Esophagus muscularis mucosa (tissue), 4 donors: Measurements from ENCODE around the gene UTP3. TPM values are rescaled to one million over a fixed set of nuclear protein-coding genes. Genes with fewer than 3 reads are reported as not detected.

Source experiments
- DNase-seq: peaks from one replicate; pipeline ENCODE4 v3.0.0-alpha.2; 2017; ENCODE audit errors: extremely low spot score
- H3K27ac ChIP-seq, 4 donors: fragments of 200-600 bp; sonication (generic); replicated peaks in 1 of 4; 1 replicate in 3 of 4; 2 replicates in 1 of 4; pipeline ENCODE4 v1.5.1; 2016 to 2019; ENCODE audit warnings: mild to moderate bottlenecking in 1 of 4
- H3K27me3 ChIP-seq, 4 donors: fragments of 200-600 bp; sonication (generic); one replicate each; pipeline versions ENCODE4 v1.5.1 to v1.6.0; 2016 to 2019
- H3K36me3 ChIP-seq, 4 donors: fragments of 200-600 bp; sonication (generic); one replicate each; pipeline ENCODE4 v1.5.1; 2016 to 2019
- H3K4me1 ChIP-seq, 4 donors: fragments of 200-600 bp; sonication (generic); one replicate each; pipeline ENCODE4 v1.5.1; 2016 to 2019
- H3K4me3 ChIP-seq, 4 donors: fragments of 200-600 bp; sonication (generic); 1 replicate in 2 of 4; 2 replicates in 2 of 4; pipeline ENCODE4 v1.5.1; 2016 to 2019; ENCODE audit warnings: mild to moderate bottlenecking in 4 of 4, moderate library complexity in 1 of 4
- H3K9me3 ChIP-seq, 4 donors: fragments of 200-600 bp; sonication (generic); 1 replicate in 3 of 4; 2 replicates in 1 of 4; pipeline ENCODE4 v1.5.1; 2016 to 2019
- EP300 ChIP-seq: sonication (generic); formaldehyde crosslinking; IDR thresholded peaks from one replicate; pipeline ENCODE4 v1.6.1; 2017; ENCODE audit warnings: antibody characterized with exemption
- POLR2A ChIP-seq: fragments of 450-650 bp; IDR thresholded peaks from one replicate; pipeline ENCODE4 v1.6.1; 2017; ENCODE audit warnings: antibody characterized with exemption, moderate library complexity, mild to moderate bottlenecking, low read depth
- POLR2AphosphoS5 ChIP-seq, 2 donors: sonication (generic); formaldehyde crosslinking; IDR thresholded peaks; one replicate each; pipeline ENCODE4 v1.6.1; 2017; ENCODE audit warnings: antibody characterized with exemption in 2 of 2
- WGBS: methylation state at CpG from one replicate; pipeline ENCODE4 v1.1.5; 2018; 5-methylcytosine and 5-hydroxymethylcytosine counted together
- intact Hi-C: fragments of 100-400 bp; cut with DNase I; formaldehyde crosslinking; loops from one replicate; pipeline ENCODE4 v1.15.1; 2023
- total RNA-seq, 4 donors: library from RNA; depleted of rRNA; stranded (reverse); fragments of >200 nt; gene quantifications; one replicate each; pipeline versions ENCODE4 v1.1.0 to v1.2.1, GENCODE V29; 2016
- TF ChIP-seq, protein P1 (sequence below), 3 experiments: fragments of 200-600 bp in 2 of 3; fragments of 450-650 bp in 1 of 3; sonication (generic) in 2 of 3; IDR thresholded peaks; one replicate each; pipeline ENCODE4 v1.5.1; 2017 to 2019; ENCODE audit warnings: antibody characterized with exemption in 3 of 3, mild to moderate bottlenecking in 2 of 3, moderate library complexity in 1 of 3

Gene UTP3
- total RNA-seq, 4 donors from 2014 or later: 19.9 to 31.3 (median 21.8) TPM

DNA sequence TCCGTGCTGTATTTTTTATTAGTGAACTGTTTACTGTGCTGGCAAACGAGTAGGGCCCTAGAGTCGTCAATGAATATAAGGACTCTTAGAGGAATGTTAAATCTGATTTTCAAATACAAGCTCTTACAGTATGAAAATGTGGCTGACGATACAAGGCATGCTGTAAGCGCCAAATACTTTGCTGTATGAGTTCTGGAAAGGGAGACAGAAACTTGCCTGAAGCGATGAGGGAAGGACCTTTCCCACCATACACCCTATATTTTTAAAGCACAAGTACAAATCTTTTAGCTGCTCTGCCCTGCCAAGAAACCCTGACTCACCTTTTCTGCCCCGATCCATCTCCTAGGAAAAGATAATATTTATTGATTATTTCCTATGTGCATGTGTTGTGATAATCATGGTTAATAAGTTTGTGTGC is 17.7 kb downstream of the UTP3 start:
- H3K9me3 ChIP-seq: no peaks in the 10 kb centered on the region
- intact Hi-C loops: loop anchor here (2.0 to 10.0 kb wide), 4 partner anchors 17 to 289 kb away; partner anchors contain the start of genes DCK, GRSF1, MOB1B and UTP3
- H3K27me3 ChIP-seq: no peaks in the 10 kb centered on the region
- peaks cover 19 to 31% (median 28%) of the 10 kb centered on the region in 4 donors for H3K4me1 ChIP-seq
- peak overlapping the region; percentile 93 to 98 (median 95) for H3K27ac ChIP-seq
- peak overlapping the region; percentile 92 to 94 (median 94) for H3K4me3 ChIP-seq
- no peak for TF ChIP-seq POLR2AphosphoS5 (IDR thresholded peaks at IDR 0.05)
- TF ChIP-seq, protein P1, sequence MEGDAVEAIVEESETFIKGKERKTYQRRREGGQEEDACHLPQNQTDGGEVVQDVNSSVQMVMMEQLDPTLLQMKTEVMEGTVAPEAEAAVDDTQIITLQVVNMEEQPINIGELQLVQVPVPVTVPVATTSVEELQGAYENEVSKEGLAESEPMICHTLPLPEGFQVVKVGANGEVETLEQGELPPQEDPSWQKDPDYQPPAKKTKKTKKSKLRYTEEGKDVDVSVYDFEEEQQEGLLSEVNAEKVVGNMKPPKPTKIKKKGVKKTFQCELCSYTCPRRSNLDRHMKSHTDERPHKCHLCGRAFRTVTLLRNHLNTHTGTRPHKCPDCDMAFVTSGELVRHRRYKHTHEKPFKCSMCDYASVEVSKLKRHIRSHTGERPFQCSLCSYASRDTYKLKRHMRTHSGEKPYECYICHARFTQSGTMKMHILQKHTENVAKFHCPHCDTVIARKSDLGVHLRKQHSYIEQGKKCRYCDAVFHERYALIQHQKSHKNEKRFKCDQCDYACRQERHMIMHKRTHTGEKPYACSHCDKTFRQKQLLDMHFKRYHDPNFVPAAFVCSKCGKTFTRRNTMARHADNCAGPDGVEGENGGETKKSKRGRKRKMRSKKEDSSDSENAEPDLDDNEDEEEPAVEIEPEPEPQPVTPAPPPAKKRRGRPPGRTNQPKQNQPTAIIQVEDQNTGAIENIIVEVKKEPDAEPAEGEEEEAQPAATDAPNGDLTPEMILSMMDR (IDR thresholded peaks at IDR 0.05): no peak
- TF ChIP-seq POLR2A: no peak
- no peak for TF ChIP-seq EP300
- DNase-seq: no peak
- WGBS: 10% methylated on average over 7 of the region's 7 CpGs
- no peaks in the 10 kb centered on the region for H3K36me3 ChIP-seq

DNA sequence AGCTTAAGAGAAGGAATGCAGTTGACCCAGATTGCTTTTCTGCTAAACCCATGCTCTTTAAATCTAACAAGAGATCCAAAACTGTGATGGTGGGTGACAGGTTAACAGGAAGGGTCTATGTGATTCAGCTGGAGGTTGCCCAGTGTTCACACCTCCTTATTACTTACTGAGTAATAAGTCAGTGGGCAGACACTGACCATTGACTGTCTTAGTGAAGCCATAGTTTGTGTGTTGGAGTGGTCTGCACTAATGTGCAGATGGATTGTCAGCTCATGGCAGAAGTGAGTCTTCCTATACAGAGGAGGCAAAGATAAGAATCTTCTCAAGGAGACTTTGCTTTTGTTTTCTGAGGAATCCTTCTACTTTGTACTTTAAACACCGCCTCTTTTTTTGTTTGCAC is 18.2 kb downstream of the UTP3 start:
- peak overlapping the region; percentile 93 to 98 (median 95) for H3K27ac ChIP-seq

DNA sequence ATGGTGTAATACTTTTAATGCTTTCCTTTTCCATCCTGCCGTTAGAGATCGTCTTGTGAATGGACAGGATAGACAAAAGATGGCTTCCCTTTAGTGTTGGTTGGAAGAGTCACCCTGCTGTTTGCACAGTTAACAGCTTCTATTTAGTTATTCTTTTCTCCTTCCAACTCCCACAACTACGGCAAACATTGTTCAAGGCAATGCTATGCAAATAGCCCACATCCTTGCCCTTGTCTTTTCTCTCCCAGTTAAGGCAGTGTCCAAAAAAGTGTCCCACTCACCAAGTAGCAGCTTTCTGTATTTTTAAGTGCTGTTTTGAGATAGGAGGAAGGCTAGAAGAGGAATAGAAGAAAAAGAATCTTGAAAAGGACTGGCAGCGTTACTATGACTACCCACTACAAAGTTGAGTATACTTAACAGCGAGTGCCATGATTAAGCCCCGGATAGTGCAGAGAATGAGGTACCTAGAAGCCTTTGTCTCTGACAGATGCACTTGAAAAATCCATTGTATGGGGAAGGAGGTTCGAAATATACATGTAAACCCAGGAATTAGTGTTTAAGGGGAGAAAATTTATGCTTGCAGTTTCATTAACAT is 21.4 kb downstream of the UTP3 start:
- DNase-seq: no peak
- intact Hi-C loops: loop anchor here (5.0 to 10.0 kb wide), 3 partner anchors 128 to 285 kb away; partner anchors contain the start of genes DCK, GRSF1 and MOB1B
- WGBS: 93% methylated on average over 7 of the region's 7 CpGs
- Histone ChIP-seq H3K27ac (no peak overlapping the region), H3K4me3 (no peak overlapping the region), H3K27me3 (no peaks in the 10 kb centered on the region), H3K36me3 (no peaks in the 10 kb centered on the region), H3K4me1 (peaks cover 23 to 38% (median 27%) of the 10 kb centered on the region in 4 donors), H3K9me3 (no peaks in the 10 kb centered on the region)
- TF ChIP-seq EP300 (no peak), POLR2A (no peak), POLR2AphosphoS5 (IDR thresholded peaks at IDR 0.05) (no peak)
- TF ChIP-seq, protein P1 (IDR thresholded peaks at IDR 0.05): no peak

More for the DNA sequence above, 18.2 kb downstream of the UTP3 start:
- H3K4me1 ChIP-seq: peaks cover 19 to 34% (median 29%) of the 10 kb centered on the region in 4 donors
- H3K36me3 ChIP-seq: no peaks in the 10 kb centered on the region
- WGBS: 81% methylated on average over 1 of the region's 1 CpG
- H3K27me3 ChIP-seq: no peaks in the 10 kb centered on the region
- intact Hi-C loops: loop anchor here (2.0 to 10.0 kb wide), 4 partner anchors 18 to 288 kb away; partner anchors contain the start of genes DCK, GRSF1, MOB1B and UTP3
- TF ChIP-seq POLR2AphosphoS5 (IDR thresholded peaks at IDR 0.05): no peak
- TF ChIP-seq POLR2A: no peak
- H3K9me3 ChIP-seq: no peaks in the 10 kb centered on the region
- peak overlapping the region; percentile 92 to 94 (median 94) for H3K4me3 ChIP-seq
- no peak for DNase-seq

DNA sequence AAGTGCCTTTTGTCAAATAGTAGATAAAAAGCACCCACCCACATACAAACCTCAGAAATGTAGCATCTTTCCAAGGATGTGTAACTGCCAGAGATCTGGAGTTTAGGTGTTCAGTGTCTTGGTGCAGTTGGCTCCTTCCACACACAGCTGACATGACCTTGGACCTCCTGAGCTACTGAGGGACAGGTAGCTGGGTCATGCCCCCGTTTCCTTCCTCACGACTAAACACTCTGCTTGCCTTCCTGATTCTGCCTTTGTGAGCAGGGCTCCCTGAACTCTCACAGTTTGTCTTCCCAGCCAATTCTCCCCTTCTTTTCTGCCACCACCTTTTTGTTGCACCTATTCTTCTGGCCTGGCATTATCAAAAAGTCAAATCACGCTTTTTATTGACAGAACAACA is 23.3 kb downstream of the UTP3 start:
- DNase-seq: no peak
- H3K4me3 ChIP-seq: no peak overlapping the region
- intact Hi-C loops: no loop called here
- TF ChIP-seq POLR2A: no peak
- no peak for TF ChIP-seq POLR2AphosphoS5 (IDR thresholded peaks at IDR 0.05)
- TF ChIP-seq, protein P1 (IDR thresholded peaks at IDR 0.05): no peak
- TF ChIP-seq EP300: no peak
- no peak overlapping the region for H3K27ac ChIP-seq
- H3K27me3 ChIP-seq: no peaks in the 10 kb centered on the region
- WGBS: 75% methylated on average over 3 of the region's 3 CpGs
- H3K4me1 ChIP-seq: peaks cover 16 to 31% (median 21%) of the 10 kb centered on the region in 4 donors
- H3K36me3 ChIP-seq: no peaks in the 10 kb centered on the region
- H3K9me3 ChIP-seq: no peaks in the 10 kb centered on the region

DNA sequence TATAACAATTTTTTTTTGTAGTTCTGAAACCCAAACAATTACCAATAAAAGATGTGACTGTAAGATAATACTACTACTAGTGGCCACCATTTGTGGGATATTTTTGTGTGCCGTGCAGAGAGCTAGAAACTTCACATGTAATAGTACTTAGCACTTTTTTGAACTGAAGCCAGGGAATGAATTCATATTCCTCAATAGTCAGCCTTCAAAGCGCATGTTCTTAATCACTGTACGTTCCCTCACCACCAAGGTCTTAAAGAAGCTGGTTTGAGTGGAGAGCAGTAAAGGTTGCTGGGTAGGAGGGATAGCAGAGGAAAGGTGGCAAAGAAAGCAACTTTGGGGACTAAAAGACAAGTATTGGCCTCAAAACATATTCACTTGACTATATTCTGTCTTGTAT is 23.8 kb downstream of the UTP3 start:
- H3K27me3 ChIP-seq: no peaks in the 10 kb centered on the region
- TF ChIP-seq POLR2AphosphoS5 (IDR thresholded peaks at IDR 0.05) (no peak), POLR2A (no peak), EP300 (no peak)
- TF ChIP-seq, protein P1 (IDR thresholded peaks at IDR 0.05): no peak
- no peak overlapping the region for H3K4me3 ChIP-seq
- H3K9me3 ChIP-seq: no peaks in the 10 kb centered on the region
- no peak for DNase-seq
- no peak overlapping the region for H3K27ac ChIP-seq
- H3K4me1 ChIP-seq: peaks cover 10 to 26% (median 16%) of the 10 kb centered on the region in 4 donors
- intact Hi-C loops: no loop called here
- no peaks in the 10 kb centered on the region for H3K36me3 ChIP-seq
- WGBS: 59% methylated on average over 3 of the region's 3 CpGs
